GM12878 (cell line): ENCODE measurements around the gene PKM. TPM values are rescaled to one million over a fixed set of nuclear protein-coding genes. Genes with fewer than 3 reads are reported as not detected.
A peak's percentile ranks its signal among the peaks of the same experiment; 100 is the strongest.

Source experiments
- BACH1 ChIP-seq: fragments of 450-650 bp; IDR thresholded peaks from 2 replicates; pipeline ENCODE4 v1.6.1; 2017; ENCODE audit warnings: mild to moderate bottlenecking, borderline replicate concordance
- BCLAF1 ChIP-seq: fragments of 450-650 bp; IDR thresholded peaks from 2 replicates; pipeline ENCODE4 v1.6.1; 2017; ENCODE audit warnings: antibody characterized with exemption, mild to moderate bottlenecking, moderate library complexity
- CEBPZ ChIP-seq: fragments of 150-350 bp; IDR thresholded peaks from 2 replicates; pipeline ENCODE4 v1.6.1; 2016; ENCODE audit warnings: low read depth, low read length
- CHD1 ChIP-seq: IDR thresholded peaks from 2 replicates; pipeline ENCODE4 v1.6.1; 2012; ENCODE audit warnings: low read depth, low read length, improper control_type of control experiment
- EED ChIP-seq: sonication (generic); IDR thresholded peaks from 2 replicates; pipeline ENCODE4 v1.6.1; 2016; ENCODE audit warnings: antibody characterized with exemption, low read depth
- ELK1 ChIP-seq: IDR thresholded peaks from 2 replicates; pipeline ENCODE4 v1.6.1; 2012; ENCODE audit warnings: low read depth, low read length, improper control_type of control experiment
- ESRRA ChIP-seq: IDR thresholded peaks from 2 replicates; pipeline ENCODE4 v1.6.1; 2012; ENCODE audit warnings: mild to moderate bottlenecking, low read length, improper control_type of control experiment
- IKZF1 ChIP-seq: fragments of 450-650 bp; conservative IDR thresholded peaks from 2 replicates; pipeline ENCODE4 v1.6.1; 2017; ENCODE audit warnings: antibody characterized with exemption, mild to moderate bottlenecking
- IKZF2 ChIP-seq, 2 experiments: fragments of 450-650 bp; IDR thresholded peaks; 2 replicates each; pipeline ENCODE4 v1.6.1; 2017; ENCODE audit warnings: mild to moderate bottlenecking in 2 of 2, moderate library complexity in 2 of 2
- KLF5 ChIP-seq: fragments of 450-650 bp; IDR thresholded peaks from 2 replicates; pipeline ENCODE4 v1.6.1; 2014; ENCODE audit warnings: mild to moderate bottlenecking; ENCODE audit not compliant: partially characterized antibody
- PKNOX1 ChIP-seq: fragments of 450-650 bp; IDR thresholded peaks from 2 replicates; pipeline ENCODE4 v1.6.1; 2016; ENCODE audit warnings: mild to moderate bottlenecking
- SIX5 ChIP-seq: IDR thresholded peaks from 2 replicates; pipeline ENCODE4 v1.6.1; 2011; ENCODE audit warnings: mild to moderate bottlenecking, low read depth, low read length, moderate library complexity; ENCODE audit not compliant: severe bottlenecking
- SPI1 ChIP-seq: IDR thresholded peaks from 2 replicates; pipeline ENCODE4 v1.6.1; 2011; ENCODE audit warnings: low read depth, mild to moderate bottlenecking, low read length, moderate library complexity, borderline replicate concordance; ENCODE audit not compliant: insufficient read depth
- STAT1 ChIP-seq: fragments of 450-650 bp; conservative IDR thresholded peaks from 2 replicates; pipeline ENCODE4 v1.6.1; 2014; ENCODE audit warnings: antibody characterized with exemption, mild to moderate bottlenecking
- TARDBP ChIP-seq: IDR thresholded peaks from 2 replicates; pipeline ENCODE4 v1.6.1; 2016; ENCODE audit warnings: borderline replicate concordance
- ZBTB40 ChIP-seq: fragments of 450-650 bp; IDR thresholded peaks from 2 replicates; pipeline ENCODE4 v1.6.1; 2016; ENCODE audit warnings: mild to moderate bottlenecking, moderate library complexity, borderline replicate concordance
- polyA plus RNA-seq, 11 experiments: library from polyadenylated mRNA; depleted of rRNA in 4 of 11; unstranded in 6 of 11; stranded (reverse) in 5 of 11; fragments of >200 nt; fragmentation: Nextera tagmentation in 4 of 11; fragmentation: Illumina TruSeq in 1 of 11; extraction: Ambion mirVana in 4 of 11; extraction: Trizol in 1 of 11; gene quantifications; 1 replicate in 1 of 11; 2 replicates in 10 of 11; pipeline versions ENCODE4 v1.2.1 to v1.2.3, GENCODE V29; 2011 to 2016; ENCODE audit warnings: inconsistent platforms in 2 of 11, missing spikeins in 2 of 11, low read depth in 1 of 11
- total RNA-seq, 4 experiments: library from RNA; depleted of rRNA in 3 of 4; stranded (reverse); fragments of >200 nt in 3 of 4; fragmentation: Illumina TruSeq in 1 of 4; extraction: Trizol in 1 of 4; gene quantifications; 2 replicates each; pipeline versions ENCODE4 v1.2.1 to v1.2.3, GENCODE V29; 2013 to 2021

Gene PKM
- total and polyA plus RNA-seq, 10 of the 15 experiments (the other 5 are each of a cell fraction or from before 2014, with no cell fraction given), result 491 to 2,011 (median 1,433) TPM

GRCh38 chr15:72231066-72231832 is at the start of gene PKM (continued):
- TF ChIP-seq KLF5 (peak; percentile 74), STAT1 (0 out of 2 replicates have a peak, but pooled peaks have one; percentile 92), TARDBP (peak; percentile 83; the same call in 1 of the 2 replicates), IKZF2 (IDR thresholded peaks at IDR 0.05) (peak in 1 of 2 experiments; percentile 43), SPI1 (no peak), ELK1 (no peak), CEBPZ (no peak), BCLAF1 (no peak), PKNOX1 (peak; percentile 52; the same call in 1 of the 2 replicates), ESRRA (peak; percentile 83; the same call in 1 of the 2 replicates), ZBTB40 (peak; percentile 29; the same call in 1 of the 2 replicates), CHD1 (peak; percentile 15; the same call in 1 of the 2 replicates), EED (no peak; the same call in none of the 2 replicates), IKZF1 (peak; percentile 92), BACH1 (peak; percentile 86; the same call in 1 of the 2 replicates), SIX5 (peak; percentile 4)
